Neural progenitor cell (in vitro differentiated cells): Measurements from ENCODE around the gene PTPRJ.

Experiments used
- EZH2 ChIP-seq: fragments of 200-600 bp; sonication (generic); IDR thresholded peaks from 2 replicates; pipeline ENCODE4 v1.6.1; 2017; ENCODE audit warnings: antibody characterized with exemption, mild to moderate bottlenecking, moderate library complexity
- EZH2phosphoT487 ChIP-seq: fragments of 200-600 bp; sonication (generic); IDR thresholded peaks from 2 replicates; pipeline ENCODE4 v1.6.1; 2017; ENCODE audit warnings: antibody characterized with exemption
- TF ChIP-seq, protein P1 (sequence below): fragments of 200-600 bp; sonication (generic); IDR thresholded peaks from 2 replicates; pipeline ENCODE4 v1.5.1; 2017; ENCODE audit warnings: antibody characterized with exemption, mild to moderate bottlenecking

DNA sequence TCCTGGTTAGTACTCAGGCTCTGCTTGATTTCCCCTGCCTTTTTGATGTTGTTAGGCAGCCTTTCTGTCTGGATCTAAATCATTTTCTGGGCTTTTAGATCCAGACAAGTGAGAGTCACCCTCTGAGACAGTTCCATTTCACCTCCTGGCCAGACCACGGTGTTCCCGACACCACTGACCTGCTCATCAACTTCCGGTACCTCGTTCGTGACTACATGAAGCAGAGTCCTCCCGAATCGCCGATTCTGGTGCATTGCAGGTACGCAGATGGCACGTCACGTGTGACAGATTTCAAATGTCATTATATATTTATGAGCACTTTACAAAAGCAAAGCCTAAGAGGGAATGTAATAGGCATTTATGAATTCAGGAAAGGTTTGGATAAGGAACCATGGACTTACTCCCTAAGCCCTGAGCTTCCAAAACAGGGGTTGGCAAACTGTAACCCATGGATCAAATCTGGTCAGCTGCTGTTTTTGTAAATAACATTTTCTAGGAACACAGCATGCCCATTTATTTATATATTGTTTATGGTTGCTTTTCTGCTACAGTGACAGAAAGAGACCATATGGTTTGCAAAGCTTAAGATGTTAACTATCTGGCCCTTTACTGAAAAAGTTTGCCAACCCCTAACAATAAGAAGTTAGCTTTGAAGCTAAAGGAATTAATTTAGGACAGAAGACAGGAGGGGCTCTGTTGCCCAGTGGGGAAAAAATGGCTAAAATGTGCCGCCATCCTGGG is 183.2 kb downstream of the PTPRJ start:
- TF ChIP-seq, protein P1, sequence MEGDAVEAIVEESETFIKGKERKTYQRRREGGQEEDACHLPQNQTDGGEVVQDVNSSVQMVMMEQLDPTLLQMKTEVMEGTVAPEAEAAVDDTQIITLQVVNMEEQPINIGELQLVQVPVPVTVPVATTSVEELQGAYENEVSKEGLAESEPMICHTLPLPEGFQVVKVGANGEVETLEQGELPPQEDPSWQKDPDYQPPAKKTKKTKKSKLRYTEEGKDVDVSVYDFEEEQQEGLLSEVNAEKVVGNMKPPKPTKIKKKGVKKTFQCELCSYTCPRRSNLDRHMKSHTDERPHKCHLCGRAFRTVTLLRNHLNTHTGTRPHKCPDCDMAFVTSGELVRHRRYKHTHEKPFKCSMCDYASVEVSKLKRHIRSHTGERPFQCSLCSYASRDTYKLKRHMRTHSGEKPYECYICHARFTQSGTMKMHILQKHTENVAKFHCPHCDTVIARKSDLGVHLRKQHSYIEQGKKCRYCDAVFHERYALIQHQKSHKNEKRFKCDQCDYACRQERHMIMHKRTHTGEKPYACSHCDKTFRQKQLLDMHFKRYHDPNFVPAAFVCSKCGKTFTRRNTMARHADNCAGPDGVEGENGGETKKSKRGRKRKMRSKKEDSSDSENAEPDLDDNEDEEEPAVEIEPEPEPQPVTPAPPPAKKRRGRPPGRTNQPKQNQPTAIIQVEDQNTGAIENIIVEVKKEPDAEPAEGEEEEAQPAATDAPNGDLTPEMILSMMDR, result no peak
- TF ChIP-seq EZH2, result no peak
- no peak for TF ChIP-seq EZH2phosphoT487
